Ishikawa (cell line): Measurements from ENCODE around the gene RBPJ.

Experiments used
- CREB1 ChIP-seq: IDR thresholded peaks from 2 replicates; pipeline ENCODE4 v1.6.1; 2012; ENCODE audit warnings: low read depth
- EP300 ChIP-seq: IDR thresholded peaks from 2 replicates; pipeline ENCODE4 v1.6.1; 2012; ENCODE audit warnings: borderline replicate concordance
- FOXM1 ChIP-seq: IDR thresholded peaks from 2 replicates; pipeline ENCODE4 v1.6.1; 2012; ENCODE audit warnings: low read depth, borderline replicate concordance
- NFIC ChIP-seq: IDR thresholded peaks from 2 replicates; pipeline ENCODE4 v1.6.1; 2012
- RAD21 ChIP-seq: IDR thresholded peaks from 2 replicates; pipeline ENCODE4 v1.6.1; 2012; ENCODE audit warnings: low read depth
- TAF1 ChIP-seq: IDR thresholded peaks from 2 replicates; pipeline ENCODE4 v1.6.1; 2012; ENCODE audit warnings: low read depth, mild to moderate bottlenecking
- TEAD4 ChIP-seq: IDR thresholded peaks from 2 replicates; pipeline ENCODE4 v1.6.1; 2012
- TF ChIP-seq, protein P1 (sequence below): IDR thresholded peaks from 2 replicates; pipeline ENCODE4 v1.6.1; 2012

GRCh38 chr4:26369581-26369980 is 48.8 kb downstream of the RBPJ start:
- TF ChIP-seq TAF1 (no peak), FOXM1 (no peak), RAD21 (no peak), TEAD4 (no peak), NFIC (no peak), CREB1 (no peak), EP300 (no peak)
- TF ChIP-seq, protein P1, sequence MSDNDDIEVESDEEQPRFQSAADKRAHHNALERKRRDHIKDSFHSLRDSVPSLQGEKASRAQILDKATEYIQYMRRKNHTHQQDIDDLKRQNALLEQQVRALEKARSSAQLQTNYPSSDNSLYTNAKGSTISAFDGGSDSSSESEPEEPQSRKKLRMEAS = no peak
